Measurements from ENCODE around the gene ADRA2B. TPM values are rescaled to one million over a fixed set of nuclear protein-coding genes. Genes with fewer than 3 reads are reported as not detected.

Gene ADRA2B
- total RNA-seq, 1 experiment from 2014 or later: 2.7 TPM

GRCh38 chr2:96137321-96138178 is 21.2 kb upstream of the ADRA2B start:
- H3K18ac ChIP-seq (ENCODE audit: insufficient read length, low read depth, low read length): no peak overlapping the region
- H2BK120ac ChIP-seq (ENCODE audit: low read depth, low read length, poor library complexity, severe bottlenecking): no peak overlapping the region
- no peak for TF ChIP-seq CTCF (conservative IDR thresholded peaks at IDR 0.05)
- H3K56ac ChIP-seq (ENCODE audit: insufficient read length, low read depth, low read length): no peak overlapping the region
- no peak overlapping the region for H4K8ac ChIP-seq (replicated peaks; ENCODE audit: insufficient read length, low read depth, low read length)
- H2BK5ac ChIP-seq (ENCODE audit: insufficient read length, low read length): no peak overlapping the region
- no peak overlapping the region for H2BK12ac ChIP-seq (ENCODE audit: insufficient read length, low read depth, low read length)
- H3K9me3 Mint-ChIP-seq: no peaks in the 10 kb centered on the region
- no peaks in the 10 kb centered on the region for H3K79me2 ChIP-seq (ENCODE audit: insufficient read depth, low read length)
- no peak overlapping the region for H3K4me2 ChIP-seq (ENCODE audit: insufficient read depth, insufficient read length, low read length)
- H3K23me2 ChIP-seq (ENCODE audit: insufficient read length, low read depth, low read length, poor library complexity, severe bottlenecking): no peaks in the 10 kb centered on the region
- no peak overlapping the region for H4K5ac ChIP-seq (ENCODE audit: insufficient read length, low read depth, low read length)
- no peak overlapping the region for H2AK5ac ChIP-seq (ENCODE audit: insufficient read length, low read length)
- no peak overlapping the region for H3K9ac ChIP-seq (ENCODE audit: extremely low read depth, insufficient read length, low read length)
- 0 out of 7 replicates have a peak, but pooled peaks cover 0 to 2% (median 0%) of the 10 kb centered on the region in 3 experiments for H3K36me3 Mint-ChIP-seq (ENCODE audit: insufficient read depth in 1 of 3, low read depth in 3 of 3)
- H3K4ac ChIP-seq (ENCODE audit: low read depth, low read length): no peak overlapping the region
- no CpG with 5 or more reads among the region's 15 CpGs for WGBS (ENCODE audit: extremely low coverage, insufficient read length, low lambda C conversion rate)
- H3K27ac Mint-ChIP-seq: no peak overlapping the region
- no peak overlapping the region for H3K14ac ChIP-seq (ENCODE audit: insufficient read depth, low read length)
- no peaks in the 10 kb centered on the region for H3K9me3 ChIP-seq (ENCODE audit: control insufficient read depth, low read depth, low read length)
- no peak overlapping the region for H3K23ac ChIP-seq (ENCODE audit: insufficient read length, low read depth, low read length)
- no peak overlapping the region for H3K4me3 Mint-ChIP-seq
- H4K91ac ChIP-seq (ENCODE audit: insufficient read length, low read depth, low read length): no peak overlapping the region
- H2BK15ac ChIP-seq (ENCODE audit: low read depth, low read length): no peak overlapping the region
- no peak overlapping the region for H2BK20ac ChIP-seq (ENCODE audit: low read depth, low read length, poor library complexity, severe bottlenecking)
- H3K4me1 Mint-ChIP-seq: peaks cover 12 to 14% of the 10 kb centered on the region in 2 experiments
- no peaks in the 10 kb centered on the region for H3K4me1 ChIP-seq (ENCODE audit: insufficient read depth, low read length)
- no peaks in the 10 kb centered on the region for H4K20me1 ChIP-seq (ENCODE audit: control insufficient read depth, insufficient read depth, insufficient read length)
- no peaks in the 10 kb centered on the region for H3K27me3 ChIP-seq (ENCODE audit: insufficient read depth, low read length)
- no peak for DNase-seq
- H3T11ph ChIP-seq (ENCODE audit: low read length): no peak overlapping the region
- H3K27ac ChIP-seq (ENCODE audit: insufficient read length, low read depth, low read length): no peak overlapping the region
- peaks cover 12% of the 10 kb centered on the region for H3K27me3 Mint-ChIP-seq (ENCODE audit: low read depth)
- H2AFZ ChIP-seq (ENCODE audit: low read length): no peak overlapping the region
- H3K79me1 ChIP-seq (ENCODE audit: insufficient read depth, low read depth, low read length, poor library complexity, severe bottlenecking): no peaks in the 10 kb centered on the region

All from H9 (cell line).